ENCODE results near the gene HPN. TPM values are rescaled to one million over a fixed set of nuclear protein-coding genes. Genes with fewer than 3 reads are reported as not detected.

HPN gene
- total and polyA plus RNA-seq, 2 of the 13 experiments (the other 11 are each of a cell fraction or from before 2014, with no cell fraction given): 46.7 to 261 TPM

DNA sequence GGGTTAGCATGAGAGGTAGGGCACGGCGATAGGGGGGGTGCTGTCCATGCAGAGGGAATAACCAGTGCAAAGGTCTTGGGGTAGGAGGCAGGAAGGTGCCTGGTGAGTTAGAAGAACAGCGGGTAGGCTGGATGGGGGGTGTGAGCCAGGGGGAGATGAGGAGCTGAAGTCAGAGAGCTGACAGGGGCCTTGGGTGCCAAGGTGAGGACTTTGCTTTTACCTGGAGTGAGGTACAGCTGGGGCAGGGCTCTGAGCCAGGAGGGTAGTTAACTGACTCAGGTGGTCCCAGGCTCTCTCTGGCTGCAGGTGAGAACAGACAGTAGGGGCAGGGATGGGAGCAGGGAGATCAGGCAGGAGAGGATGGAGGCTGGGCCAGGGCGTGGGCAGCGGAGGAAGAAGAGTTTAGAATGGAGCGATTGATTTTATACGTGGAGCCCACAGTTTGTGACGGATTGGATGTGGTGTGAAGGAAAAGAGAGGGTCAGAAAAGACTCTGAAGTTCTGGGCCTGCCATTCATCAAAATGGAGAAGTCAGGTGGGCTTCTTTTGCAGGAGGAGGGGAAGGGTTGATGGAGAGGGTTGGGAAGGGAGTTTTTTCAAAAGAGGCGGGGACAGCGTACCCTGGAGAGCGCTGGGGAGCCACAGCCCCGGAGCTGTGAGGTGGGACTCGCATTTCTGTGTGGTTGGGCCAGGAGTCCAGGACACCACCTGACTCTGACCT lies 42.6 kb upstream of the HPN start (continued):
- TF ChIP-seq, protein P1, sequence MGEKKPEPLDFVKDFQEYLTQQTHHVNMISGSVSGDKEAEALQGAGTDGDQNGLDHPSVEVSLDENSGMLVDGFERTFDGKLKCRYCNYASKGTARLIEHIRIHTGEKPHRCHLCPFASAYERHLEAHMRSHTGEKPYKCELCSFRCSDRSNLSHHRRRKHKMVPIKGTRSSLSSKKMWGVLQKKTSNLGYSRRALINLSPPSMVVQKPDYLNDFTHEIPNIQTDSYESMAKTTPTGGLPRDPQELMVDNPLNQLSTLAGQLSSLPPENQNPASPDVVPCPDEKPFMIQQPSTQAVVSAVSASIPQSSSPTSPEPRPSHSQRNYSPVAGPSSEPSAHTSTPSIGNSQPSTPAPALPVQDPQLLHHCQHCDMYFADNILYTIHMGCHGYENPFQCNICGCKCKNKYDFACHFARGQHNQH (CRISPR knock-in tag; IDR thresholded peaks at IDR 0.05): peak; percentile 19; the same call in 1 of the 2 replicates
- TF ChIP-seq ZNF292 (CRISPR knock-in tag; IDR thresholded peaks at IDR 0.05; ENCODE audit: borderline replicate concordance, low read depth) (peak; percentile 54; the same call in 1 of the 2 replicates), ZNF230 (CRISPR knock-in tag; IDR thresholded peaks at IDR 0.05) (peak; percentile 1; the same call in 1 of the 2 replicates), ZNF331 (CRISPR knock-in tag; IDR thresholded peaks at IDR 0.05) (peak; percentile 15; the same call in 1 of the 2 replicates), GABPA (IDR thresholded peaks at IDR 0.05; ENCODE audit: low read depth, low read length) (no peak), GABPA (CRISPR knock-in tag; IDR thresholded peaks at IDR 0.05; ENCODE audit: low read depth) (0 out of 2 replicates have a peak, but pooled peaks have one; percentile 3), HDAC2 (CRISPR knock-in tag; IDR thresholded peaks at IDR 0.05) (peak; percentile 32; the same call in 1 of the 2 replicates), ZNF329 (CRISPR knock-in tag; IDR thresholded peaks at IDR 0.05; ENCODE audit: low read depth) (0 out of 2 replicates have a peak, but pooled peaks have one; percentile 31), CREB1 (IDR thresholded peaks at IDR 0.05) (peak; percentile 13; the same call in 1 of the 2 replicates), CREB1 (CRISPR knock-in tag; IDR thresholded peaks at IDR 0.05) (no peak), PCBP2 (optimal IDR thresholded peaks at IDR 0.05; ENCODE audit: low read depth, low read length, poor library complexity, severe bottlenecking) (peak; percentile 15)
- TF ChIP-seq, protein P2, sequence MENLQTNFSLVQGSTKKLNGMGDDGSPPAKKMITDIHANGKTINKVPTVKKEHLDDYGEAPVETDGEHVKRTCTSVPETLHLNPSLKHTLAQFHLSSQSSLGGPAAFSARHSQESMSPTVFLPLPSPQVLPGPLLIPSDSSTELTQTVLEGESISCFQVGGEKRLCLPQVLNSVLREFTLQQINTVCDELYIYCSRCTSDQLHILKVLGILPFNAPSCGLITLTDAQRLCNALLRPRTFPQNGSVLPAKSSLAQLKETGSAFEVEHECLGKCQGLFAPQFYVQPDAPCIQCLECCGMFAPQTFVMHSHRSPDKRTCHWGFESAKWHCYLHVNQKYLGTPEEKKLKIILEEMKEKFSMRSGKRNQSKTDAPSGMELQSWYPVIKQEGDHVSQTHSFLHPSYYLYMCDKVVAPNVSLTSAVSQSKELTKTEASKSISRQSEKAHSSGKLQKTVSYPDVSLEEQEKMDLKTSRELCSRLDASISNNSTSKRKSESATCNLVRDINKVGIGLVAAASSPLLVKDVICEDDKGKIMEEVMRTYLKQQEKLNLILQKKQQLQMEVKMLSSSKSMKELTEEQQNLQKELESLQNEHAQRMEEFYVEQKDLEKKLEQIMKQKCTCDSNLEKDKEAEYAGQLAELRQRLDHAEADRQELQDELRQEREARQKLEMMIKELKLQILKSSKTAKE (CRISPR knock-in tag; IDR thresholded peaks at IDR 0.05; ENCODE audit: borderline replicate concordance): peak; percentile 24; the same call in 1 of the 2 replicates
- TF ChIP-seq, protein P3, sequence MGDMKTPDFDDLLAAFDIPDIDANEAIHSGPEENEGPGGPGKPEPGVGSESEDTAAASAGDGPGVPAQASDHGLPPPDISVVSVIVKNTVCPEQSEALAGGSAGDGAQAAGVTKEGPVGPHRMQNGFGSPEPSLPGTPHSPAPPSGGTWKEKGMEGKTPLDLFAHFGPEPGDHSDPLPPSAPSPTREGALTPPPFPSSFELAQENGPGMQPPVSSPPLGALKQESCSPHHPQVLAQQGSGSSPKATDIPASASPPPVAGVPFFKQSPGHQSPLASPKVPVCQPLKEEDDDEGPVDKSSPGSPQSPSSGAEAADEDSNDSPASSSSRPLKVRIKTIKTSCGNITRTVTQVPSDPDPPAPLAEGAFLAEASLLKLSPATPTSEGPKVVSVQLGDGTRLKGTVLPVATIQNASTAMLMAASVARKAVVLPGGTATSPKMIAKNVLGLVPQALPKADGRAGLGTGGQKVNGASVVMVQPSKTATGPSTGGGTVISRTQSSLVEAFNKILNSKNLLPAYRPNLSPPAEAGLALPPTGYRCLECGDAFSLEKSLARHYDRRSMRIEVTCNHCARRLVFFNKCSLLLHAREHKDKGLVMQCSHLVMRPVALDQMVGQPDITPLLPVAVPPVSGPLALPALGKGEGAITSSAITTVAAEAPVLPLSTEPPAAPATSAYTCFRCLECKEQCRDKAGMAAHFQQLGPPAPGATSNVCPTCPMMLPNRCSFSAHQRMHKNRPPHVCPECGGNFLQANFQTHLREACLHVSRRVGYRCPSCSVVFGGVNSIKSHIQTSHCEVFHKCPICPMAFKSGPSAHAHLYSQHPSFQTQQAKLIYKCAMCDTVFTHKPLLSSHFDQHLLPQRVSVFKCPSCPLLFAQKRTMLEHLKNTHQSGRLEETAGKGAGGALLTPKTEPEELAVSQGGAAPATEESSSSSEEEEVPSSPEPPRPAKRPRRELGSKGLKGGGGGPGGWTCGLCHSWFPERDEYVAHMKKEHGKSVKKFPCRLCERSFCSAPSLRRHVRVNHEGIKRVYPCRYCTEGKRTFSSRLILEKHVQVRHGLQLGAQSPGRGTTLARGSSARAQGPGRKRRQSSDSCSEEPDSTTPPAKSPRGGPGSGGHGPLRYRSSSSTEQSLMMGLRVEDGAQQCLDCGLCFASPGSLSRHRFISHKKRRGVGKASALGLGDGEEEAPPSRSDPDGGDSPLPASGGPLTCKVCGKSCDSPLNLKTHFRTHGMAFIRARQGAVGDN (CRISPR knock-in tag; IDR thresholded peaks at IDR 0.05): peak; percentile 79
- TF ChIP-seq, protein P4, sequence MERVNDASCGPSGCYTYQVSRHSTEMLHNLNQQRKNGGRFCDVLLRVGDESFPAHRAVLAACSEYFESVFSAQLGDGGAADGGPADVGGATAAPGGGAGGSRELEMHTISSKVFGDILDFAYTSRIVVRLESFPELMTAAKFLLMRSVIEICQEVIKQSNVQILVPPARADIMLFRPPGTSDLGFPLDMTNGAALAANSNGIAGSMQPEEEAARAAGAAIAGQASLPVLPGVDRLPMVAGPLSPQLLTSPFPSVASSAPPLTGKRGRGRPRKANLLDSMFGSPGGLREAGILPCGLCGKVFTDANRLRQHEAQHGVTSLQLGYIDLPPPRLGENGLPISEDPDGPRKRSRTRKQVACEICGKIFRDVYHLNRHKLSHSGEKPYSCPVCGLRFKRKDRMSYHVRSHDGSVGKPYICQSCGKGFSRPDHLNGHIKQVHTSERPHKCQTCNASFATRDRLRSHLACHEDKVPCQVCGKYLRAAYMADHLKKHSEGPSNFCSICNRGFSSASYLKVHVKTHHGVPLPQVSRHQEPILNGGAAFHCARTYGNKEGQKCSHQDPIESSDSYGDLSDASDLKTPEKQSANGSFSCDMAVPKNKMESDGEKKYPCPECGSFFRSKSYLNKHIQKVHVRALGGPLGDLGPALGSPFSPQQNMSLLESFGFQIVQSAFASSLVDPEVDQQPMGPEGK (CRISPR knock-in tag; IDR thresholded peaks at IDR 0.05): peak; percentile 45; the same call in 1 of the 2 replicates
- TF ChIP-seq, protein P5, sequence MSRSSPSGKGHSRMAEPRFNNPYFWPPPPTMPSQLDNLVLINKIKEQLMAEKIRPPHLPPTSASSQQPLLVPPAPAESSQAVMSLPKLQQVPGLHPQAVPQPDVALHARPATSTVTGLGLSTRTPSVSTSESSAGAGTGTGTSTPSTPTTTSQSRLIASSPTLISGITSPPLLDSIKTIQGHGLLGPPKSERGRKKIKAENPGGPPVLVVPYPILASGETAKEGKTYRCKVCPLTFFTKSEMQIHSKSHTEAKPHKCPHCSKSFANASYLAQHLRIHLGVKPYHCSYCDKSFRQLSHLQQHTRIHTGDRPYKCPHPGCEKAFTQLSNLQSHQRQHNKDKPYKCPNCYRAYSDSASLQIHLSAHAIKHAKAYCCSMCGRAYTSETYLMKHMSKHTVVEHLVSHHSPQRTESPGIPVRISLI (CRISPR knock-in tag; IDR thresholded peaks at IDR 0.05; ENCODE audit: borderline replicate concordance): peak; percentile 72; the same call in 1 of the 2 replicates
